GM19397 (cell line): ENCODE data around the gene HMCN1.

ENCODE experiments used
- ATAC-seq: cut with Tn5 transposase; IDR thresholded peaks from one replicate; pipeline ENCODE4 v1.9.1; 2021; ENCODE audit warnings: mild to moderate bottlenecking, moderate library complexity; ENCODE audit not compliant: unreplicated experiment

Gene HMCN1

DNA sequence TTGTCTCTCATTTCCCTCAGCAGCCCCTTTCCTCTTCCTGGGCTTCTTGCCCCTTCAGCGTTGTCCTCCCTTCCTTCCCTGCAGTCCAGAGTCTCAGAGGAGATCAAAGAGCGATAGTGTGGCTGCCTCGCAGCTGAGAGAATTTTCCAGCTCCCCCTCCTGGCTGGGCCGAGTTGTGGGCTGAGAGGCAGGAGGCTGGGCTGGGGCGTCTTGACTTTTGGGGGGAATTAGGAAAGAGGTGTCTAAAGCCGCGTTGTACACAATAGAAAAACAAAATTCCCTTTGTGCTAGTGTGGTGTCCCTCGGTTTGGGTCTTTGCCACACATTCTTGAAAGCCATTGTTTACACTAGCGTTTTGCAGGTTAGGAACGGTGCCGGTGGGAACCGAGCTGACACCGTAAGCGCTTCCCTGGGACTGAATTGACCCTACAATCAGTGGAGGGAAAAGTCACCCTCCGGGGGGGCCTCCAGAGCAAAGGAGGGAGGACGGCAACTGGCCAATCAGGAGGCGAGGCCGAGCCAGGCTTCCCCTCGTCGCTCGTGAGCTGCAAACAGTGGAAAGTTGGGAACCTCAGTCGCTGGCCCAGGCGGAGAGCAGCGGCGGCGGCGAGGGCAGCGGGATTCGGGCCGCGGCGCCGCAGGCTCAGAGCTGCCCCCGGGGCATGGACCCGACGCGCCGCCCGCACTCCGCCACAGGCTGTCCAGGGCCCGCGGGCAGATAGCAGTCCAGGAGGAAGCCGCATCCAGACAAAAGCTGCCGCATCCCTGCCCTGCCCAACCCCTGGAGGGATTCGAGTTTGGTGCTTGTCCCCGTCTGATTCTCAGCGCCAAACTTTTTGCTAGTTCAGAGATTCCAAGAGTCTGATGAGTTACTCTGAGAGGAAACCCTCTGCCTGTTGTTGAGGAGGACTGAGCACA lies at the start of gene HMCN1:
TSS of gene HMCN1 (plus strand) at position 574 of the 918 bp plus-strand sequence. CDS start 389 bp downstream, outside the sequence.
- ATAC-seq, result no peak

DNA sequence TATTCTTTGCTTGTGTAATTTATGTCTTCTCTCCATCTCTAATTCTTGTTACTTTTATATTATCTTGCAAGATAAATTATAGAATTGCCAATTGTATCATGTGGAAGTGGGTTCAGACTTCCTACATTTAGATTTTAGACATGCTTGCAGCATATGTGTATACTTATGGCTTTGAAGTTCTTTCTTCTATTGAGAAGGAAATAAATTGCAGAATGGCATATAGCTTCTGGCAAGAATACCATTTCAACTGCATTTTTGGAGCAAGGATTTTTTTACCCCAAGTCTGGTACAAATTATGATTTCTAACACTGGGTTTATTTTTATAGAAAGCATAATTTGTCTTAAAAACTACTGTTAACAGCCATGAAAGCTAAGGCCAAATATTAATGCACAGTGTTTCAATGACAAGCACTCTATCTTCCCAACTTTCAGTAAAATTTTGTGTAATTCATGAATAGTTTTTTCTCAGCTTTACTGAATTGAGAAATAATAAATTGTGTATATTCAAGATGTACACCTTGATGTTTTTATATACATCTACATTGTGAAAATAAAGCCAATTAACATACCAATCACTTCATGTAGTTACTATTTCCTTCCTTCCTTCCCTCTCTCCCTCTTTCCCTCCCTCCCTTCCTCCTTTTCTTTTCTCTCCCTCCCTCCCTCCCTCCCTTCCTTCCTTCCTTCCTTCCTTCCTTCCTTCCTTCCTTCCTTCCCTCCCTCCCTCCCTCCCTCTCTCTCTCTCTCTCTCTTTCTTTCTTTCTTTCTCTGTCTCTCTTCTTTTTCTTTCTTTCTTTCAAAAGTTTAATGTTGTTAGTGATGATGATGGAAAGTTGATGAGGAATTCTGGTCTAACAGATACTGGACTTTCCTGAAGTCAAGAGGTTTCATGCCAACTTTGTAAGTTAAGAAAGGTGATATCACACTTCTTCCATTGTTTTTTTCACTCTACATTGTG lies 47.1 kb upstream of the HMCN1 start:
- no peak for ATAC-seq

DNA sequence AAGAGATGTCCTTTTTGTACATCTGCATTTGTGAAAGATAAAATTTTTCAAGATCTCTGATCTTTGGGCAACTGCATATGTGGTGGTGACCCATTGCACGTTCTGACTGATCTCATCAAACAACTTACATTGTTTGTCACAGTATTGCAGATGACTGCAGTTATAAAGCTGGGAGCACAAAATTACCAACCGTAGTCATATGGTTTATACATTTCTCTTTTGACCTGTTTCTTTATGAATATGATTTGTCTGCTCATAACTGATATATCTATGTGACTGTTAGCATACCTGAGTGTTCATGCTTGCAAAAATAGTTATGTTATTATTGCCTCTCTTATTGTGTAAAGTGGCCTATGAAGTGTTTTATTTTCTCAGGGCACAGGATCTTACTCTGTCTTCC lies 43.7 kb upstream of the HMCN1 start:
- no peak for ATAC-seq

DNA sequence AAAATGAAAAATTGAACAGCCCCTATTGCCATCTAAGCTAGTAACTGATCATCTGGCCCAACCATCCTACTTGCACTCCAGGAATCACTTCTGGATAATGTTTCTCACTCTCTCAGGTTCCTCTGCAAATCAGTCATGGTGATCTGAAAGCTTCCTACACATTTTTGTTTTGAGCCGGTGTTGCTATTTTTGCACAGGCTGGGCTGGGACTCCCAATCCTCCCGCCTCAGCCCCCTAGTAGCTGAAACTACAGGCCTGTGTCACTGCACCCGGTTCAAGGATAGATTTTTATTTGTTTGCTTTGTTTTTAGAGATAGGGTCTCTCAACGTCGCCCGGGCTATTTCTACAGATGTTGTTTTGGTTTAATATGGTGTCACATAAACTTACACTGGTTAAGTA lies 40.5 kb upstream of the HMCN1 start:
- ATAC-seq, result peak; percentile 26

DNA sequence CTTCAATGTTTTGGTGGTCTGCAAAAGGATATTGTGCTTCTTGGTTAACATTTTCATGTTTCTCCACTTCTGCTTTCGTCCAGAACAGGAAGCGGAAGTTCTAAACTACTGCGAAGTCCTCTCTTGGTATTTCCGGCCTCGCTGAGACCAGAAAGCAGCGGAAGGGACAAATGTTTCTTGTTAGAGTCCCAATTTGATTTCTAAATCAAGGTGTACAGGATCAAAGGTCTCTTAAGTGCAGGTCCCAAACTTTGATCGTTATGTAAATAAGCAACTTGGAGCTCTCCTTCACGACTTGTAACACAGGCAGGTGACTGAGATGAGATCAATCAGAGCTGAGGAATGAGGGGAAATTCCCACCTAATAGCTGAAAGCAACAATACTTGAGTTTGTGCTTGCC lies 40.1 kb upstream of the HMCN1 start:
- peak; percentile 93 for ATAC-seq

DNA sequence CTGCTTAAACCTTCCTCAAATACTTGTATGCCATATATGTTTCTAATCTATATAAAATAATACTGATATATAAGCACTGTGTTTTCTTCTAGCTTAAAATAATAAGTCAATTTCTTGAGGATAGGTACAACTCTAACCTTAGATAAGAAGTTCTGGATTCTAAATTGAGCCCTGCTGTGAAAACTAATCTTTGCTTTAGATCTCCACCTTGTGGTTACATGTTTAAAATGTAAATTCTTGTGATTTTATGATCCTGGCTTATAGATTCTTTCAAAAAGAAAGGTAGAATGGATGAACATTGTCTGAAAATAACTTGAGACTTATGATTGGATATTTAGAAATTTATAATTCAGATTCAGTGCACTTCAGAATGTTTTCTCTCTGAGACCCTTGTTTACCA lies 38.9 kb upstream of the HMCN1 start:
- ATAC-seq, result no peak

DNA sequence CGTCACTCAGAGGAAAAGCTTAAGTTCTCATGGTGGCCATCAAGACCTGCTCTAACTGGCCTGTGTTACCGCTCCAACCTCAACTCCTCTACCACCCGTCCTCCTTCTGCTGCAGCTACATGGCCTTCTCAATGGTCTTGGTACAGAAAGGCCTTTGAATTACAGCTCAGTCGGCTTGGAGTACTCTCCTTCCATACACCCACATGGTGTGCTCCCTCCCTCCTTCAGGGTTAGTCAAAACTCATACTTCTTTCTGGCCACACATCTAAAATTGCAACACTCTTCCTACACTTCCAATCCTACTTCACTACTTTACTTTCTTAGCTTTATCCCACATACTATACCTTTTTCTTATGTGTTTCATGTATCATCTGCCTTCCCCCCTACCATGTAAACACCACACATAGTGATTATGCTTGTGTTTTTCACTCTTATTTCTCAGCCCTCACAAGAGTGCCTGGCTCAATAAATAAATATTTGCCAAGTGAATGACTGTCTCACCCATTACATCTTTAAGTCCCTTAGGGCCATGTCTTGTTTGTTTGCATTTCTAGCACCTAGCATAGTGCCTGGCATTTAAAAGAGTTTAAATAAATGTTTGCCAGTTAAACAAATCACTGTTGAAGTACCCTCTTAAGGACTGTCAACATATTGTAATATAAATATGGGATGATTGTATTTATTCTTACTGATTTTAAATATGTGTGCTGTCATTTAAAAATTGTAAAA lies 37.6 kb upstream of the HMCN1 start:
- no peak for ATAC-seq

DNA sequence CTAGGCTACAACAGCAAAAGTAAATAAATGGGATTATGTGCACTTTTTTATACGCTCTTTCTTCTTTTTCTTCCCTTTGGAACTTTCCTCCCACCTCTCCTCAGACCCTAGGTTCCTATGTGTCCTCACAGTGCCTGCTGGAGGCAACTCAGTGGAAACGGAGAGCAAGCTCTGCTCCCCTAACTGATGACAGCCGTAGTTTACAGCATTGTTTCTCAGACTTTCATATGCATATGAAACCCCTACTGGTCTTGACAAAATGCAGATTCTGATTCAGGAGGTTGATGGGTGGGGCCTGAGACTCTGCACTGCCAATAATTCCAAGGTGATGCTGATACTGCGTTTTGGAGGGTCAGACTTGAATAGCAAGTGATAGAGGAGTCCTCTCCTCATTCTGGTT lies 34.3 kb upstream of the HMCN1 start:
- no peak for ATAC-seq

DNA sequence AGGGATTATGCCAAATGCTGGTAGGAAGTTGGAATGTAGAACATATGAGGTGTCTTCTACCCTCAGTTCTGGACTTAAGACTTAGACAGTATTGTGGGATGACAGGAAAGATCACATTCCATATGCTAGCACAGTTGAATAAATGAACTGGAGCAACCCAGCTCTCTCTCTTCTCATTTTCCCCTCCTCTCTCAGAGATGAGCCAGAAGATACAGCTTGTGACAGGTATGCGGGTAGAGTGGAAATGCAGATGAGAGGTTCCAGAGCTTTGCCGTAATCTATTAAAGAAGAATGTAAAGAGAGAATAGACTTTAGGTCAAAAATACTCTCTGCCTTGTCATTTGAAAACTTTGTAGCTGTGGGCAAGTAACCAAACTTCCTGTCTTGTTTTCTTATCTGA lies 32.5 kb upstream of the HMCN1 start:
- ATAC-seq, result no peak

DNA sequence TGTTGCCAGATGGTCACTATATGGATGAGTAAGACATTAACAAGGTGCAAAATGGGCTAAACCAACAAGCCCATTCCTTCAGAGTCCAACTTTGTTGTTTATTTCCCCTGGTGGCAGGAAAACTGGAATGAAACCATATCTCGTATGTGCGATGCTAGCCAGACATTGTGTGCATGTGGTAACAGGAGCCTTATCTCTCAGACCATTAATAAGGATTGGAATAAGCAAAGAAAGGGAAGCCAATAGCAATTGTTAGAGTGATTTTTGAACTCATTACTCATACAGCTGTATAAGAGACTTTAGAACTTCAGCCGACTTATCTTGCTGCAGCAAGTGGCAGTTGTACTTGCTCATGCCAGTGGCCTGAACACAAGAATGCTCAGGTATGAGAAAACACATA lies 30.0 kb upstream of the HMCN1 start:
- ATAC-seq, result no peak

DNA sequence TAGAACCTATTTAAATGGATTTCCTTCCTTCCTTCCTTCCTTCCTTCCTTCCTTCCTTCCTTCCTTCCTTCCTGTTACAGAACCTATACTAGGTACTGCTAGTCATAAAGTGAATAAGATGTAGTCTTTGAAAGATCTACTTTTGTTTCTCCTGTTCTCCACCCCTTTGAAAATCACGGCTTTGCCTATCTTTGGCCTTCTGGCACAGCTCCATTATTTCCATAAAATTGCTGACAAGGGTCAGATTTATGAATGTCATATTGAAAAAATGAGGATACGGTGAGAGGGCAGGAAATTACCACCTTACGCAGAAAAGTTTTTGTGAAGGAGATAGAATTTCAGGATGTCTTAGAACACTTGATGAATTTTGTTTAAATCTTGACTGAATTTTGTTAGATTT lies 18.1 kb upstream of the HMCN1 start:
- ATAC-seq, result no peak

DNA sequence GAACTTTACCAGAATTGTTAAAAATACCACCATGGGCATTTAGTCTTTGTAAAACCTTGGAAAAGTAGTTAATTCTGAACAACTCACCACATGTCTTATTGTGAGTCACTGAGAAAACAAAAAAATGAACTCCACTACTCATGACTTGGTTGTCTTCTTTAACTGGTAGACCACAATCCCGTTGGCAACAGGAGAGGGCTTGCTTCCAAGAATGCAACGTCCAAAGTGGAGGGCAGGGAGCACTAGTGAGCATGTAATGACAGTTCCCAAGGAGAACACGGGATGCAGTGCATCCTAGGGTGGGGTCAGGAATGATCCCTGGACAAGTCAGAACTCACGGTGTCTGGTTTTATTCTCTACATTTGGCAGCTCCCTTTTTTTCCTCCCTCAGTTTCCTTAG lies 15.2 kb upstream of the HMCN1 start:
- ATAC-seq, result no peak

DNA sequence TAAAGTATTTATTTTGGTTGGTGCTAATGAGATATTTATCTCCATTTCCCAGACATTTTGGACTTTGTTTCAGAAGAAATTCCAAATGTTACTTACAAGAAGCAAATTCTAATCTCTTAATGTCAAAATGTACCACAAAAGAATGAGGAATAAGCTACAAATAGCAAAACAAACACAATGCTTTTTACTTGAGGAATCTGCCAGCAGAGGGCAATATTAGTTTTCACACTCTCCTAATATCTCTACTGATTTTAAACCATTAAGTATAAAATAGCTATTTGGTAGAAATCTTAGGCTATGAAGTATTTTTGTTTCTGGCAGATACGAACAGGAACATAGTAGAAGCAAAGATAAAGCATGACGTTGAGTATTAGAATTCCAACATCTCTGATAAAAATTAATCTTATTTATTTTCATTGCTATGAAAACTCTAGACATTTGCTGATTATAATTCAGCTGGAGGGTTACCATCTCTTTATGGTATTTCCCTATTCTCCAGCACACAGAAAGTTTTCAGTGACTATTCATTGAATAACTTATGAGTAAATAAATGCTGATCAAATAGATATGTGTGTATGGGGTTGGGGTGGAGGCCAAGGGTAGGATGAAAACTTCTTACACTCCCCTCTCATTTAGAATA lies 13.4 kb upstream of the HMCN1 start:
- ATAC-seq, result no peak

DNA sequence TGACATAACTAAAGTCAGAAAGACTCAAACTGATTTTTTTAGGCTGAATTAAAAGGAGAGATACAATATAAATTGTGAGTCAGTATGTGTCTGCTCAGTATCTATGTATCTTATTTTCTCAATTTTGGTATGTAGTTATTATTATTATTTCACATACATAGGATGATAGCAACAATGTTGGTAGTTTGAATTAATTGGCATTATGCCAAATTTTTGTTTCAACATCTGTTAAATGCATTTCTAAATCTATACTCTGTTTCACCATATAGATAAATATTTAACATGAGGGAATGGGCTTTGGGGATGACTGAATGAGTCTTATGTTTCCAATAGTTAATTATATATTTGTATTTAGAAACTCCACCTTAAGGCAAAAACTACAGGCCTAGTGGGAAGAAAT lies 12.6 kb upstream of the HMCN1 start:
- ATAC-seq, result no peak

DNA sequence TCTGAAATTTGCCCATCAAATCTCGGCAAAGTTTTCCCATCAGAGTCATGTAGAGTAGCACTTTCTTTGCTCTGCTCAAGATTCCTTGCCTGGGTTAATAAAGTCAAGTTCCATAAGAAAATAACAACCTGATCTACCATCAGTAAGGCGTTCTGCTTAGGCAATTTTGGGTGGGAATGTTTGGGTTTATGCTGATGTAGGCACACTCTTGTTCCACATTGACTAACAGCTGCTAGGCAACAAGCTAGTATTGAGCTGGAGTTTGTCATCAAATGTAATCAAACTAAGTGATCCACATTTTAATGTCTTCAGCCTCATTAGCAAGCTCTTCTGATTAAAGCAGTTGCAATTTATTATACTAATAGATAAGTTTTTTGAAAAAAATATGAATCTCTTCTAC lies 12.1 kb upstream of the HMCN1 start:
- ATAC-seq, result no peak

DNA sequence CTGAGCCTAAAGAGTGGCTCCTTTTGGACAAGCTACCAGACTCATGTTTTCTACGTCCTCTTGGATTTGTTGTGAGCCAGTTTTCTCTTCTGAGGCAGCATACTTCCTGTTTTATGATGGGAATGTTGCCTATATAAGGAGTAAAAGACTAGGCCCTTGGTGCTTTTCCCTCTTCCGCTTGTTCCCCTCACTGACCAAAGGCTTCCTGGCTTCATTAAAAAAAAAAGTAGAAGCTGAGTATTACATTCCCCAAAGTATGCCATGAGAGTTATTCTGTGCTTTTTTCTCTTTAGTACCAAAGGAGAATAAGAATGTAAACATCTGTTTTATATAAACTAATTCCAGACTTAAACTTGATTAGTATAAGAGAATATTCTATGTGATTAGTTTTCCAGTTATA lies 6.5 kb upstream of the HMCN1 start:
- no peak for ATAC-seq

DNA sequence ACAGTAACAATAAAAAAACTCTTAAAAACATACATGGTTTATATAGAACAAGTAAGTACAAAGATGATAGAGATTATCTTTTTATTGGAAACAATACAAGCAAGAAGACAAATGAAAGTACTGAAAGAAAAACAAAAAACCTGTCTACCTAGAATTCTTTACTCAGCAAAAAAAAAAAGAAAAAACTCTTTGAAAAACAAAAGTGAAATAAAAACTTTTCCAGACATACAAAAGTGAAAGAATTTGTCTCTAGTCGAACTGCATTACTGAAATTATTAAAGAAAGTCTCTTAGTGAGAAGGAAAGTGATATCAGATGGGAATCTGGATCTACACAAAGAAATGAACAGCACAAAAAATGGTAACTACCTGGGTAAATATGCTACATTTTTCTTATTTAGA lies 2.7 kb upstream of the HMCN1 start:
- no peak for ATAC-seq

DNA sequence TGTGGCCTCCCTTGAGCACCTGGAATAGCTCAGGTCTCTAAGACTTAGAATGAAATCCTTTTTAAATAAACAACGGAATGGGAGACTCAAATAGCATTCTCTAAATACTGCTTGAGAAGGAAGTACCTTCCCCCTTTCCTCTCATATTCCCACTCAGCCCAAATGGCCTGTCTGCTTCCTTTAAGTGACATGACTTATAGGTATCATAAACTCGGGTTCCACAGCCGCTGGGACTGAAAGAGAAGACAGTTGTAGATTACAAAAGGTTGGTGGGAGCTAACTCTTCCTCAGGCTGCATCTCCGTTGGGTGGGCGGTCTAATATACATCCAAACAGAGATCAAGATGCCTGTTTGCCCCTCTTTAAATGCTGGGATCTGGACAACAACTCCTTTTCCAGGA lies 1.2 kb upstream of the HMCN1 start:
- no peak for ATAC-seq

DNA sequence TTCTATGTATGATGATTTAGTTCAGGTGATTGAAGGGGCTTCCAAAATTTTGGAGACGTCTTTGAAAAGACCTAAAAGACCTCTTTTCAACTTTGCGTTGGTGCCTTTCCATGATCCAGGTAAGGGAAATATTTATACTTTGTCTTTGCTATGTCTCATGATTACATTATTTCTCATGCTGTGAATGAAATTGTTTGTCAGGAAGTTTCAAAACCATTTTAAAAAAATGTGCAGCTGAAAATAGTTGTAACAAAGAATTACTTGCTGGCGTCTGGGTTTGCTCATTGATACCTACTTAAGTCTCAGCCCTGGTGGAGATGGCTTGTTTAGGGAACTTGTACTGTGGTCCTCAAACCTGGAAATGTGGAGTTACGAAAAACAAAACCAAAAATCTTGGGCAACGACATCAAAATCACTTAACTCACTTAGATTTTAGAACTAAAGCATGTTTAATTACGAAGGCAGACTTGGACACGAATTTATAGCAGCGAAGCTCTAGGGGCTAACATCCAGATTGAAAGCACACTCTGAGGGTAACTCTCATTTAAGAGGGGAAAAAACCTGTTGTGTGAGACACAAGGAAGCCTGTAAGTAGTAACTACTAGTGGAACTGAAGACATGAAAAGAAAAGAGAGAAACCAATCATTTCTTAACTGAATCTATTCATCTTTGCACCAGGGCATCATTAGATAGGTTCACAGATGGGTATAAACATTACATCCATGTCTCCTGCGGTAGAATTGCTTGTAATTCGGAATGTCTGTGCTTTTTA lies 924 bp downstream of the HMCN1 start:
- ATAC-seq, result no peak

DNA sequence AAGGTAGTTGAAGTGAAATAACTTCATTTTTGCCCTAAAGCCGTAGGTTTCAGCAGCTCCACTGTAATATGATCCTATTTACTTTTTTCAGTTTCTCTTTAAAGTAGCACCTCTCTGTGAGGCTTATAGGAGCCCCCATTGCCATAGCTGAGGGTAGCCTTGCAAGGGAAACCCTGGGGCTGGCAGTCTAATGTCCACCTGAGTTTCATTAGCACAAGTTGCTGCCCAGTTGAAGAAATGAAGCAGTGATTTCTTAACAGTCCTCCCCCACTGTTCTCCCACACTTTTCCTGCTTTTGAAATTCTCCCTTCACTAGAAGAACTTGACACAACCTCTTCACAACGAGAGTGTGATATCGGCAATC lies 1.5 kb downstream of the HMCN1 start:
- no peak for ATAC-seq
